Progenitor cell of endocrine pancreas (in vitro differentiated cells): ENCODE results near the gene EFNA2. TPM values are rescaled to one million over a fixed set of nuclear protein-coding genes. Genes with fewer than 3 reads are reported as not detected.

ENCODE experiments used
- DNase-seq: peaks from one replicate; pipeline ENCODE4 v3.0.0; 2021; ENCODE audit warnings: low spot score; ENCODE audit not compliant: unreplicated experiment
- H3K27ac Mint-ChIP-seq: 2 replicates; pipeline ENCODE4 v1.8.0; 2021; ENCODE audit warnings: mild to moderate bottlenecking, moderate library complexity, mixed read lengths
- H3K27me3 Mint-ChIP-seq: 2 replicates; pipeline ENCODE4 v1.8.0; 2021; ENCODE audit warnings: mixed read lengths
- H3K36me3 Mint-ChIP-seq: 2 replicates; pipeline ENCODE4 v1.8.0; 2022; ENCODE audit warnings: mixed read lengths; ENCODE audit not compliant: insufficient read depth
- H3K4me1 Mint-ChIP-seq: 2 replicates; pipeline ENCODE4 v1.8.0; 2021; ENCODE audit warnings: low read depth, mixed read lengths
- H3K4me3 Mint-ChIP-seq: 2 replicates; pipeline ENCODE4 v1.8.0; 2021; ENCODE audit warnings: low read depth, mild to moderate bottlenecking, moderate library complexity, mixed read lengths
- H3K9me3 Mint-ChIP-seq: 2 replicates; pipeline ENCODE4 v1.8.0; 2021; ENCODE audit warnings: low read depth, mixed read lengths
- total RNA-seq: library from RNA; stranded (reverse); gene quantifications from 2 replicates; pipeline ENCODE4 v1.2.1, GENCODE V29; 2021
- TF ChIP-seq, protein P1 (sequence below): fragments of 200-600 bp; sonication (generic); IDR thresholded peaks from one replicate; pipeline ENCODE4 v1.5.0; 2021; ENCODE audit warnings: antibody characterized with exemption, mild to moderate bottlenecking; ENCODE audit not compliant: unreplicated experiment

The EFNA2 gene
- total RNA-seq, 1 donor from 2014 or later, result 26.5 TPM

DNA sequence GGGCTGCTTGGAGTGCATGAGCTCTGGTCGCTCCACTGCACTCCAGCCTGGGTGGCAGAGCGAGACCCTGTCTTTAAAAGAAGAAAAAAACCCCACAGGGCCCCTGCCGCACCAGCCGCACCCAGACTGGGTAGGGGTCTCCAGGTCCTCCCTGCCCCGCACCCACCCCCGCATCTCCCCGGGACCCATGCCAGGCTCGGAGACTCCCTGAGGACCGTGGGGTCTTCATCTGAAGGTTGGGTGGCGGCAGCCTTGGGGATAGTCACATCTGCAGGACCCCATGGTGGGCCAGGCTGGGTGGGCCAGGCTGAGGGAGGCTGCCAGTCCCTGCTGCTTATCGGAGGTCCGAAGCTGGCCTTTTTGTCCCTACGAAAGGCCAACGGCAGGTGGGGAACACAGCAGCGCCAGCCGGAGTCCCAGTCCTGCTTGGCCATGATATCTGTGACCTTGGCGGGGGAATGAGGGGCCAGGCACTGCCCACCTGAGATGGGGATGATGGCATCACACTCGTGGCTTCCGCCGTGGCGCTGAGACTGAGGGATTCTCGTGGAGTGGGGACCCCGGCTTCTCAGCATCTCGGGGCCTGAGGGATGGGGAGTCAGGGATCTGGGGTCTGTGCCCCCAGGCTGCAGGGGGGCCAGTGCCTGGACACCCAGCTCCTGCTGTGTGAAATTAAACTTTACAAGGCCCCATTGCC lies 11.1 kb downstream of the EFNA2 start:
- Mint-ChIP-seq H3K9me3 (no peaks in the 10 kb centered on the region), H3K36me3 (peaks cover 6% of the 10 kb centered on the region), H3K4me1 (no peaks in the 10 kb centered on the region), H3K27me3 (no peaks in the 10 kb centered on the region), H3K4me3 (no peak overlapping the region), H3K27ac (no peak overlapping the region)
- TF ChIP-seq, protein P1, sequence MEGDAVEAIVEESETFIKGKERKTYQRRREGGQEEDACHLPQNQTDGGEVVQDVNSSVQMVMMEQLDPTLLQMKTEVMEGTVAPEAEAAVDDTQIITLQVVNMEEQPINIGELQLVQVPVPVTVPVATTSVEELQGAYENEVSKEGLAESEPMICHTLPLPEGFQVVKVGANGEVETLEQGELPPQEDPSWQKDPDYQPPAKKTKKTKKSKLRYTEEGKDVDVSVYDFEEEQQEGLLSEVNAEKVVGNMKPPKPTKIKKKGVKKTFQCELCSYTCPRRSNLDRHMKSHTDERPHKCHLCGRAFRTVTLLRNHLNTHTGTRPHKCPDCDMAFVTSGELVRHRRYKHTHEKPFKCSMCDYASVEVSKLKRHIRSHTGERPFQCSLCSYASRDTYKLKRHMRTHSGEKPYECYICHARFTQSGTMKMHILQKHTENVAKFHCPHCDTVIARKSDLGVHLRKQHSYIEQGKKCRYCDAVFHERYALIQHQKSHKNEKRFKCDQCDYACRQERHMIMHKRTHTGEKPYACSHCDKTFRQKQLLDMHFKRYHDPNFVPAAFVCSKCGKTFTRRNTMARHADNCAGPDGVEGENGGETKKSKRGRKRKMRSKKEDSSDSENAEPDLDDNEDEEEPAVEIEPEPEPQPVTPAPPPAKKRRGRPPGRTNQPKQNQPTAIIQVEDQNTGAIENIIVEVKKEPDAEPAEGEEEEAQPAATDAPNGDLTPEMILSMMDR, result no peak
- no peak for DNase-seq

DNA sequence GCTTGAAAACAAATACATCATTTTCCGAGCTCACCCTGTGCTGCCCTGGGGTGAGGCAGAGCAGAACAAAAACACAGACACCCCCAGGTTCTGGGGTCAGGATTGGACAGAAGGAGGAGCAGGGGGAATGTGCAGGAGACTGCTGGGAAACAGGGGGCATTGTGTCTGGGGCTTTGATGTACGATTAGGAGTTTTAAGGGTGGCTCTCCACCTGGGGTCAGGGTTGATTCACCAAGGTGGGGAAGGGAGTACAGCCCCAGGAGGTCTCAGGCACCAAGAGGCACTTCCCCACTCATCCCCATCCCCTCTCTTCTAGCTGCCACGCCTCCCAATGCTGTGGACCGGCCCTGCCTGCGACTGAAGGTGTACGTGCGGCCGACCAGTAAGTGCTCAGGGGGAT lies 12.6 kb downstream of the EFNA2 start:
- H3K4me3 Mint-ChIP-seq, result no peak overlapping the region
- peaks cover 6% of the 10 kb centered on the region for H3K36me3 Mint-ChIP-seq
- H3K9me3 Mint-ChIP-seq, result no peaks in the 10 kb centered on the region
- no peak overlapping the region for H3K27ac Mint-ChIP-seq
- H3K27me3 Mint-ChIP-seq, result no peaks in the 10 kb centered on the region
- TF ChIP-seq, protein P1, result no peak
- DNase-seq, result no peak
- no peaks in the 10 kb centered on the region for H3K4me1 Mint-ChIP-seq

DNA sequence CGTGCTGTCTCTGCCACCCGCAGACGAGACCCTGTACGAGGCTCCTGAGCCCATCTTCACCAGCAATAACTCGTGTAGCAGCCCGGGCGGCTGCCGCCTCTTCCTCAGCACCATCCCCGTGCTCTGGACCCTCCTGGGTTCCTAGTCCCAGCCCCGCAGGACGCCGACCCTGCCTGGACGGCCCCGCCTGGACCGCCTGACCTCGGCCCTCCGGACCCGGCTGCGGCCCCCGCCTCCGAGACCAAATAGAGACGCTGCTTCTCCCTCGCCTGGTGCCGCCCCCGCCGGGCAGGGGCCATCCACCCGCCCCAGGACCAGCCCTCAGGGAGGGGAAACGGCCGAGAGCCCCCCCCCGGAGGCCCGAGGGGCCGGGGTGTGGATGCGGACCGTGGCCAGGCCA lies 14.1 kb downstream of the EFNA2 start:
- Mint-ChIP-seq H3K9me3 (no peaks in the 10 kb centered on the region), H3K27me3 (no peaks in the 10 kb centered on the region), H3K36me3 (peaks cover 6% of the 10 kb centered on the region), H3K4me3 (no peak overlapping the region), H3K27ac (no peak overlapping the region), H3K4me1 (peaks cover 4% of the 10 kb centered on the region)
- TF ChIP-seq, protein P1, result no peak
- no peak for DNase-seq

DNA sequence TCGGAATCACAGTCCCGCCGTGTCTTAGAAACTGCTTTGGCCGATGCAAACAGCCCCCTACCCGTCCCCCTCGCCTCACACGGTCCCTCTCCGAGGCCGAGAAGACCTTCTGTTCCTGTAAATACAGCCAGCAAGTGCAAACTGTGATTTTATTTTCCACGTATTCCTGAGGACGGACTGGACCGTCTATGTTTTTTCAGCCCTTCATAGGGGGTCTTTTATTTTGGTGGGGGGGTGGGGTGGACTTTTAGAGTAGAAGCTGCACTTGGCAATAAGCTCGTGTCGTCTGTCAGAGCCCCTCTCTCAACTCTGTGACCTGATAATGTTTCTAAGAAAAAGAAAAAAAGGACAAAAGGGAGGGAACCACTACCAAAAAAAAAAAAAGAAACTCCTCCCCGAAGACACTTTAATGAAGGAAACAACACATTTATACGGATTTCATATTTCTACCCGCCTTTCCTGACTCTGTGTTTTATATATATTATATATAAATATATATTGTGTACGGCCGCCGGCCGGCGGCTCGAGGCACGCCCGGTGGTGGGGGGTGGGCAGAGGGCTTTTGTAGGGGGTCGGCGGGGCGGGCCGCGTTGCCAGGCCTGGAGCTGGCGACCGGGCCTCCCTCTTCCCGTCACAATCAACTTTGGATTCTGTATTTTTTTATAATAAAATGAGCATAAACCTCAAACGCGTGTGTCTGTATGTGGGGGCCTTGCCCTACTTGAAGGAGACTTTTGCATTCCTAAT lies 15.2 kb downstream of the EFNA2 start:
- H3K4me3 Mint-ChIP-seq, result no peak overlapping the region

DNA sequence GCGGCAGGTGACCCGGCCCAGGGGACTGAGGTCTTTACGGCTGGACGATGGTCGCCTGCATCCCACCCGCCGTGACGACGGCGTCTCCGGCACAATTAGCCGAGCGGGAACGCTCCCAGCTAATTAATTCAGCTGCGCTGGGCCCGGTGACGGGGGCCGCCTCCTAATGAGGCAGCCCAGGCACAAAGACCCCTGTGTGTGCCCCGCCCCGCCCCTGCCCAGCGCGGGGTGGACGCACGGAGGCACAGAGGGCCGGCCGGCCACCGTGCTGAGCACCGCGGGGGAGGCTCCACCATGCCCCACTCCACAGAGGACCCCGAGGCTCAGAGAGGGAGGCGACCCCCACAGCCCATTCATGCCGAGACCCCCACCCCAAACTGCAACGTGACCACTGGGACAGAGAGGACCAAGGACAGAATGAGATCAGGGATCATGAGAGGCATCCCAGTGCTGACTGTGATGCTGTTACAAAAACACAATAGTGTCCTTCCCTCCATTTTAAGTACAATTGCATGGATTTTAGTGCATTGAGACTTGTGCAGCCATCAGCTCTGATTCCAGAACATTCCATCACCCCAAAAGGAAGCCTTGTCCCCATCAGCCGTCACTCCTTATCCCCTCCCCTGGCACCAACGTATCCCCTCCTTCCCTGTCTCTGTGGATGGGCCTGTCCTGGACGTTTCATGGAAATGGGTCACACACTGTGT lies 17.0 kb downstream of the EFNA2 start:
- TF ChIP-seq, protein P1, result no peak
- no peak overlapping the region for H3K27ac Mint-ChIP-seq
- no peaks in the 10 kb centered on the region for H3K9me3 Mint-ChIP-seq
- H3K4me3 Mint-ChIP-seq, result no peak overlapping the region
- peaks cover 4% of the 10 kb centered on the region for H3K4me1 Mint-ChIP-seq
- H3K27me3 Mint-ChIP-seq, result no peaks in the 10 kb centered on the region
- DNase-seq, result no peak
- H3K36me3 Mint-ChIP-seq, result peaks cover 5% of the 10 kb centered on the region

More for the DNA sequence above, 15.2 kb downstream of the EFNA2 start:
- TF ChIP-seq, protein P1, result no peak
- no peaks in the 10 kb centered on the region for H3K9me3 Mint-ChIP-seq
- H3K4me1 Mint-ChIP-seq, result peaks cover 4% of the 10 kb centered on the region
- peaks cover 6% of the 10 kb centered on the region for H3K36me3 Mint-ChIP-seq
- no peak for DNase-seq
- no peak overlapping the region for H3K27ac Mint-ChIP-seq
- no peaks in the 10 kb centered on the region for H3K27me3 Mint-ChIP-seq
